B cell (primary cell): ENCODE measurements around the gene FERMT3. TPM values are rescaled to one million over a fixed set of nuclear protein-coding genes. Genes with fewer than 3 reads are reported as not detected.

Experiments
- ATAC-seq: fragments of 200-7000 bp; cut with Tn5 transposase; one replicate; pipeline ENCODE4 v1.10.0; 2021; ENCODE audit warnings: low read depth, mild to moderate bottlenecking, moderate number of reproducible peaks, moderate library complexity
- CTCF ChIA-PET: fragments of 350-600 bp; sonication (Branson Sonifier 250); formaldehyde crosslinking; loops from one replicate; lab custom pipeline; 2021; ENCODE audit warnings: antibody characterized with exemption, inconsistent platforms; lab: Charles Lee
- POLR2A ChIA-PET: fragments of 350-600 bp; sonication (Branson Sonifier 250); formaldehyde crosslinking; loops from one replicate; lab custom pipeline; 2021; ENCODE audit warnings: antibody characterized with exemption; lab: Charles Lee
- DNase-seq: peaks from one replicate; pipeline ENCODE4 v3.0.0; 2013
- H2AFZ ChIP-seq: 2 replicates; pipeline ENCODE4 v1.6.1; 2012; ENCODE audit warnings: mild to moderate bottlenecking, low read depth, low read length; ENCODE audit not compliant: insufficient read depth, poor library complexity, severe bottlenecking
- H3K27ac ChIP-seq, 2 donors: 1 replicate in 1 of 2; 2 replicates in 1 of 2; pipeline ENCODE4 v1.5.1; 2012 to 2013; ENCODE audit warnings: low read length in 2 of 2, mild to moderate bottlenecking in 2 of 2, moderate library complexity in 1 of 2
- H3K27me3 ChIP-seq, 4 experiments: fragments of 200-600 bp in 1 of 4; sonication (generic) in 1 of 4; replicated peaks in 1 of 4; 1 replicate in 2 of 4; 2 replicates in 2 of 4; pipeline versions ENCODE4 v1.6.1 to v1.7.0; 2013 to 2016; ENCODE audit warnings: low read length in 3 of 4, mild to moderate bottlenecking in 2 of 4, mixed read lengths in 1 of 4, moderate library complexity in 1 of 4; ENCODE audit not compliant: insufficient read depth in 4 of 4, control insufficient read depth in 3 of 4; ENCODE audit errors: control extremely low read depth in 1 of 4
- H3K36me3 ChIP-seq, 2 experiments: replicated peaks in 1 of 2; 1 replicate in 1 of 2; 2 replicates in 1 of 2; pipeline versions ENCODE4 v1.6.1 to v1.7.1; 2013; ENCODE audit warnings: low read length in 1 of 2; ENCODE audit not compliant: insufficient read depth in 2 of 2, control insufficient read depth in 1 of 2; ENCODE audit errors: control extremely low read depth in 1 of 2, extremely low read depth in 1 of 2
- H3K4me1 ChIP-seq, 2 donors: fragments of 200-600 bp in 1 of 2; sonication (generic) in 1 of 2; 1 replicate in 1 of 2; 2 replicates in 1 of 2; pipeline versions ENCODE4 v1.5.1 to v1.6.1; 2013 to 2017; ENCODE audit warnings: low read length in 2 of 2; ENCODE audit not compliant: control insufficient read depth in 2 of 2, insufficient read depth in 2 of 2
- H3K4me2 ChIP-seq: replicated peaks from 2 replicates; pipeline ENCODE3; 2012; ENCODE audit warnings: mild to moderate bottlenecking, low read depth, low read length; ENCODE audit not compliant: poor library complexity, severe bottlenecking
- H3K4me3 ChIP-seq, 5 experiments: fragments of 200-600 bp in 1 of 5; sonication (generic) in 1 of 5; 1 replicate in 3 of 5; 2 replicates in 2 of 5; pipeline versions ENCODE4 v1.5.1 to v1.7.0; 2011 to 2016; ENCODE audit warnings: low read length in 4 of 5, mild to moderate bottlenecking in 4 of 5, low read depth in 2 of 5, control low read depth in 1 of 5, moderate library complexity in 1 of 5; ENCODE audit not compliant: insufficient read depth in 1 of 5; ENCODE audit errors: control extremely low read depth in 1 of 5, extremely low read depth in 1 of 5
- H3K79me2 ChIP-seq: fragments of 200-600 bp; sonication (generic); one replicate; pipeline ENCODE4 v1.6.0; 2016; ENCODE audit warnings: low read length; ENCODE audit not compliant: control insufficient read depth, insufficient read depth
- H3K9ac ChIP-seq: fragments of 200-600 bp; sonication (generic); 2 replicates; pipeline ENCODE4 v1.6.1; 2017; ENCODE audit warnings: mild to moderate bottlenecking, low read length, moderate library complexity
- H3K9me3 ChIP-seq, 3 donors: one replicate each; pipeline versions ENCODE4 v1.6.1 to v1.7.1; 2013; ENCODE audit warnings: low read length in 2 of 3; ENCODE audit not compliant: control insufficient read depth in 2 of 3, insufficient read depth in 1 of 3; ENCODE audit errors: control extremely low read depth in 1 of 3
- H4K20me1 ChIP-seq: 2 replicates; pipeline ENCODE4 v1.6.0; 2012; ENCODE audit warnings: mild to moderate bottlenecking, low read length; ENCODE audit not compliant: insufficient read depth, control insufficient read depth, poor library complexity, severe bottlenecking
- H3K27ac Mint-ChIP-seq: one replicate; pipeline ENCODE4 v1.8.0; 2021; ENCODE audit warnings: mixed read lengths
- H3K27me3 Mint-ChIP-seq: one replicate; pipeline ENCODE4 v1.8.0; 2021; ENCODE audit warnings: mixed read lengths
- H3K4me1 Mint-ChIP-seq: one replicate; pipeline ENCODE4 v1.8.0; 2021; ENCODE audit warnings: mixed read lengths
- H3K4me3 Mint-ChIP-seq: one replicate; pipeline ENCODE4 v1.8.0; 2021; ENCODE audit warnings: mixed read lengths
- H3K9me3 Mint-ChIP-seq: one replicate; pipeline ENCODE4 v1.8.0; 2022; ENCODE audit warnings: mixed read lengths; ENCODE audit not compliant: insufficient read depth
- CTCF ChIP-seq: fragments of 200-600 bp; IDR thresholded peaks from one replicate; pipeline ENCODE4 v1.8.0; 2022; ENCODE audit warnings: antibody characterized with exemption, mild to moderate bottlenecking
- EZH2 ChIP-seq: IDR thresholded peaks from 2 replicates; pipeline ENCODE4 v1.6.1; 2012; ENCODE audit warnings: borderline replicate concordance, low read depth, mild to moderate bottlenecking, moderate library complexity, low read length; ENCODE audit not compliant: insufficient read depth, poor library complexity, severe bottlenecking
- WGBS: methylation state at CpG from one replicate; pipeline ENCODE4 v1.1.5; 2013; ENCODE audit warnings: missing lambda C conversion rate; ENCODE audit not compliant: insufficient coverage; 5-methylcytosine and 5-hydroxymethylcytosine counted together
- intact Hi-C: fragments of 100-400 bp; cut with micrococcal nuclease; formaldehyde crosslinking; loops from one replicate; pipeline ENCODE4 v1.10.0; 2022
- polyA plus RNA-seq: library from polyadenylated mRNA; depleted of rRNA; stranded (reverse); fragments of >200 nt; gene quantifications from 2 replicates; pipeline ENCODE4 v1.2.3, GENCODE V29; 2012
- total RNA-seq, 2 donors: library from RNA; stranded (reverse); fragments of 120-200 nt in 1 of 2; gene quantifications; 1 replicate in 1 of 2; 2 replicates in 1 of 2; pipeline versions ENCODE4 v1.2.3 to v1.2.4, GENCODE V29; 2013 to 2022

FERMT3 gene
- total and polyA plus RNA-seq, 2 donors (not counting 1 experiment from before 2014, with no cell fraction given), result 96.2 to 170 TPM

- Histone ChIP-seq H3K27ac (no peak overlapping the region), H4K20me1 (peaks cover 25% of the 10 kb centered on the region), H3K9me3 (no peaks in the 10 kb centered on the region), H3K36me3 (peaks cover 0 to 10% of the 10 kb centered on the region in 2 experiments), H3K9ac (no peak overlapping the region), H3K4me3 (no peak overlapping the region), H3K27me3 (no peaks in the 10 kb centered on the region), H3K79me2 (peaks cover 24% of the 10 kb centered on the region), H2AFZ (no peak overlapping the region), H3K4me1 (peaks cover 38 to 59% of the 10 kb centered on the region in 2 donors), H3K4me2 (peak overlapping the region; percentile 99)
- peaks cover 55% of the 10 kb centered on the region for H3K4me1 Mint-ChIP-seq
- 93% methylated on average over 13 of the region's 15 CpGs for WGBS
- intact Hi-C loops, result no loop called here
- H3K27me3 Mint-ChIP-seq, result no peaks in the 10 kb centered on the region
- ChIA-PET CTCF (interaction anchor here (0.7 to 1.6 kb wide), 8 partner anchors 8 to 72 kb away, joined by 3 to 6 read pairs (median 4); partner anchors contain the start of gene ESRRA), POLR2A (interaction anchor here (0.6 to 2.4 kb wide), 7 partner anchors 9 to 69 kb away, joined by 3 to 11 read pairs (median 5); partner anchors contain the start of genes FKBP2 and STIP1)
- peak overlapping the region; percentile 76 for H3K4me3 Mint-ChIP-seq
- ATAC-seq (no peak), DNase-seq (no peak)
- TF ChIP-seq CTCF, result no peak
- no peaks in the 10 kb centered on the region for H3K9me3 Mint-ChIP-seq
- peak overlapping the region; percentile 72 for H3K27ac Mint-ChIP-seq
Observed at GRCh38 chr11:64232182-64232966, 25.9 kb downstream of the FERMT3 start.

- H3K27me3 Mint-ChIP-seq, result no peaks in the 10 kb centered on the region
- no peaks in the 10 kb centered on the region for H3K27me3 ChIP-seq
- peaks cover 0 to 16% of the 10 kb centered on the region in 2 experiments for H3K36me3 ChIP-seq
- intact Hi-C loops, result no loop called here
- H3K9me3 Mint-ChIP-seq, result no peaks in the 10 kb centered on the region
- CTCF ChIA-PET, result interaction anchor here (0.7 to 1.6 kb wide), 7 partner anchors 9 to 72 kb away, joined by 3 to 6 read pairs (median 3); partner anchors contain the start of gene ESRRA
- no peak overlapping the region for H3K9ac ChIP-seq
- H2AFZ ChIP-seq, result no peak overlapping the region
- peaks cover 25% of the 10 kb centered on the region for H4K20me1 ChIP-seq
- no peak overlapping the region for H3K4me3 ChIP-seq
- H3K4me3 Mint-ChIP-seq, result peak overlapping the region; percentile 76
- no peaks in the 10 kb centered on the region for H3K9me3 ChIP-seq
- H3K4me2 ChIP-seq, result no peak overlapping the region
- 98% methylated on average over 6 of the region's 8 CpGs for WGBS
- TF ChIP-seq EZH2, result no peak
- no peak for TF ChIP-seq CTCF
- POLR2A ChIA-PET, result interaction anchor here (0.7 to 2.4 kb wide), 8 partner anchors 8 to 68 kb away, joined by 3 to 11 read pairs (median 6); partner anchors contain the start of genes FKBP2 and STIP1
- H3K27ac Mint-ChIP-seq, result peak overlapping the region; percentile 72
- DNase-seq (no peak), ATAC-seq (no peak)
- H3K27ac ChIP-seq, result no peak overlapping the region
- peaks cover 57% of the 10 kb centered on the region for H3K4me1 Mint-ChIP-seq
- peaks cover 35 to 62% of the 10 kb centered on the region in 2 donors for H3K4me1 ChIP-seq
- peaks cover 23% of the 10 kb centered on the region for H3K79me2 ChIP-seq
Observed at GRCh38 chr11:64232967-64233315, 26.4 kb downstream of the FERMT3 start.
